ENCODE data around the gene FAM181A. TPM values are rescaled to one million over a fixed set of nuclear protein-coding genes. Genes with fewer than 3 reads are reported as not detected.

The FAM181A gene
- total RNA-seq, 1 donor from 2014 or later: not detected

- Histone ChIP-seq H4K20me1 (ENCODE audit: insufficient read depth, low read length) (no peaks in the 10 kb centered on the region), H2AFZ (ENCODE audit: low read depth, low read length) (no peak overlapping the region), H3K27ac (ENCODE audit: low read depth, low read length) (no peak overlapping the region), H3K9ac (ENCODE audit: low read length) (no peak overlapping the region), H3K4me2 (ENCODE audit: low read length) (no peak overlapping the region), H3K27me3 (ENCODE audit: insufficient read depth, low read length) (no peaks in the 10 kb centered on the region), H3K4me1 (ENCODE audit: insufficient read depth, low read length) (no peaks in the 10 kb centered on the region), H3K9me3 (ENCODE audit: insufficient read depth, low read depth, low read length) (peaks cover 8% of the 10 kb centered on the region), H3K36me3 (ENCODE audit: insufficient read depth, low read length) (no peaks in the 10 kb centered on the region), H3K79me2 (ENCODE audit: insufficient read depth, low read length) (no peaks in the 10 kb centered on the region), H3K4me3 (ENCODE audit: insufficient read depth, low read depth, low read length) (no peak overlapping the region)
- Mint-ChIP-seq H3K9me3 (ENCODE audit: unreplicated experiment) (peaks cover 7% of the 10 kb centered on the region), H3K36me3 (ENCODE audit: low read depth, unreplicated experiment) (no peaks in the 10 kb centered on the region), H3K4me1 (ENCODE audit: low read depth, unreplicated experiment) (no peaks in the 10 kb centered on the region), H3K4me3 (ENCODE audit: unreplicated experiment) (no peak overlapping the region), H3K27ac (ENCODE audit: unreplicated experiment) (no peak overlapping the region), H3K27me3 (ENCODE audit: low read depth, unreplicated experiment) (peaks cover 31% of the 10 kb centered on the region)
- no peak for TF ChIP-seq EZH2 (IDR thresholded peaks at IDR 0.05; ENCODE audit: insufficient read depth, low read length)
- TF ChIP-seq CTCF (IDR thresholded peaks at IDR 0.05; ENCODE audit: insufficient read depth, low read depth, low read length): no peak
- no peak for FAIRE-seq
- no peak for DNase-seq (ENCODE audit: low read depth)
Measured at GRCh38 chr14:93914278-93914677, 12.9 kb upstream of the FAM181A start.

- no peaks in the 10 kb centered on the region for H4K20me1 ChIP-seq (ENCODE audit: insufficient read depth, low read length)
- no peaks in the 10 kb centered on the region for H3K4me1 ChIP-seq (ENCODE audit: insufficient read depth, low read length)
- Mint-ChIP-seq H3K36me3 (ENCODE audit: low read depth, unreplicated experiment) (no peaks in the 10 kb centered on the region), H3K27me3 (ENCODE audit: low read depth, unreplicated experiment) (peaks cover 31% of the 10 kb centered on the region), H3K27ac (ENCODE audit: unreplicated experiment) (no peak overlapping the region), H3K4me1 (ENCODE audit: low read depth, unreplicated experiment) (no peaks in the 10 kb centered on the region), H3K9me3 (ENCODE audit: unreplicated experiment) (peaks cover 11% of the 10 kb centered on the region), H3K4me3 (ENCODE audit: unreplicated experiment) (no peak overlapping the region)
- H3K9ac ChIP-seq (ENCODE audit: low read length): no peak overlapping the region
- H3K9me3 ChIP-seq (ENCODE audit: insufficient read depth, low read depth, low read length): peaks cover 7% of the 10 kb centered on the region
- H3K27me3 ChIP-seq (ENCODE audit: insufficient read depth, low read length): no peaks in the 10 kb centered on the region
- TF ChIP-seq EZH2 (IDR thresholded peaks at IDR 0.05; ENCODE audit: insufficient read depth, low read length): no peak
- no peak for TF ChIP-seq CTCF (IDR thresholded peaks at IDR 0.05; ENCODE audit: insufficient read depth, low read depth, low read length)
- H2AFZ ChIP-seq (ENCODE audit: low read depth, low read length): no peak overlapping the region
- H3K27ac ChIP-seq (ENCODE audit: low read depth, low read length): no peak overlapping the region
- no peaks in the 10 kb centered on the region for H3K79me2 ChIP-seq (ENCODE audit: insufficient read depth, low read length)
- H3K4me3 ChIP-seq (ENCODE audit: insufficient read depth, low read depth, low read length): no peak overlapping the region
- no peaks in the 10 kb centered on the region for H3K36me3 ChIP-seq (ENCODE audit: insufficient read depth, low read length)
- no peak for DNase-seq (ENCODE audit: low read depth)
- no peak for FAIRE-seq
- no peak overlapping the region for H3K4me2 ChIP-seq (ENCODE audit: low read length)
Measured at GRCh38 chr14:93915070-93915705, 12.0 kb upstream of the FAM181A start.

GRCh38 chr14:93915800-93916199 lies 11.3 kb upstream of the FAM181A start:
- TF ChIP-seq CTCF (IDR thresholded peaks at IDR 0.05; ENCODE audit: insufficient read depth, low read depth, low read length): no peak
- TF ChIP-seq EZH2 (IDR thresholded peaks at IDR 0.05; ENCODE audit: insufficient read depth, low read length): no peak
- Histone ChIP-seq H3K4me2 (ENCODE audit: low read length) (no peak overlapping the region), H3K4me1 (ENCODE audit: insufficient read depth, low read length) (no peaks in the 10 kb centered on the region), H3K4me3 (ENCODE audit: insufficient read depth, low read depth, low read length) (no peak overlapping the region), H3K27ac (ENCODE audit: low read depth, low read length) (no peak overlapping the region), H3K36me3 (ENCODE audit: insufficient read depth, low read length) (no peaks in the 10 kb centered on the region), H3K79me2 (ENCODE audit: insufficient read depth, low read length) (no peaks in the 10 kb centered on the region), H4K20me1 (ENCODE audit: insufficient read depth, low read length) (no peaks in the 10 kb centered on the region), H2AFZ (ENCODE audit: low read depth, low read length) (no peak overlapping the region), H3K9ac (ENCODE audit: low read length) (no peak overlapping the region), H3K9me3 (ENCODE audit: insufficient read depth, low read depth, low read length) (peaks cover 7% of the 10 kb centered on the region), H3K27me3 (ENCODE audit: insufficient read depth, low read length) (peaks cover under 1% of the 10 kb centered on the region)
- peaks cover 31% of the 10 kb centered on the region for H3K27me3 Mint-ChIP-seq (ENCODE audit: low read depth, unreplicated experiment)
- H3K9me3 Mint-ChIP-seq (ENCODE audit: unreplicated experiment): peaks cover 11% of the 10 kb centered on the region
- H3K4me3 Mint-ChIP-seq (ENCODE audit: unreplicated experiment): no peak overlapping the region
- DNase-seq (ENCODE audit: low read depth) (no peak), FAIRE-seq (no peak)
- no peak overlapping the region for H3K27ac Mint-ChIP-seq (ENCODE audit: unreplicated experiment)
- no peaks in the 10 kb centered on the region for H3K36me3 Mint-ChIP-seq (ENCODE audit: low read depth, unreplicated experiment)
- H3K4me1 Mint-ChIP-seq (ENCODE audit: low read depth, unreplicated experiment): no peaks in the 10 kb centered on the region

All from astrocyte (in vitro differentiated cells and primary cell).